ENCODE data around the gene IL17A.

DNA sequence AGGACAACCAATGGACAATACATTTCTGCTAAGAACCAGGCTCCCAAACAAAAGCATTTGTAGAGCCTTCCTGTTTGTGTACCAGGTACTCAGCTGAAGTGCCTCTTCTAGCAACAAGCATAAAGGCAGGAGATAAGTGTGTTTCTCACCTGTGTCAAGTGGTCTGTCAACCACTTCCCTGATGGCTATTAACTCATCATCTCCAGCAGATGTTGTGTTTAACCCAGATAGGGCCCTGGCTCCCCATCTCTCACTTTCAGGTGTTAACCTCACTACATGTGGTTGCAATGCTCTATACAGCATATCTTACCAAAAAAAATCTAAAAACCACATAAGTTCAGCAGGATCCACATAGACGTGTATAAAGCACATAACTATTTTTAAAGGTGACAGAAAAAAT is 9.6 kb upstream of the IL17A start:
- TF ChIP-seq, protein P1, sequence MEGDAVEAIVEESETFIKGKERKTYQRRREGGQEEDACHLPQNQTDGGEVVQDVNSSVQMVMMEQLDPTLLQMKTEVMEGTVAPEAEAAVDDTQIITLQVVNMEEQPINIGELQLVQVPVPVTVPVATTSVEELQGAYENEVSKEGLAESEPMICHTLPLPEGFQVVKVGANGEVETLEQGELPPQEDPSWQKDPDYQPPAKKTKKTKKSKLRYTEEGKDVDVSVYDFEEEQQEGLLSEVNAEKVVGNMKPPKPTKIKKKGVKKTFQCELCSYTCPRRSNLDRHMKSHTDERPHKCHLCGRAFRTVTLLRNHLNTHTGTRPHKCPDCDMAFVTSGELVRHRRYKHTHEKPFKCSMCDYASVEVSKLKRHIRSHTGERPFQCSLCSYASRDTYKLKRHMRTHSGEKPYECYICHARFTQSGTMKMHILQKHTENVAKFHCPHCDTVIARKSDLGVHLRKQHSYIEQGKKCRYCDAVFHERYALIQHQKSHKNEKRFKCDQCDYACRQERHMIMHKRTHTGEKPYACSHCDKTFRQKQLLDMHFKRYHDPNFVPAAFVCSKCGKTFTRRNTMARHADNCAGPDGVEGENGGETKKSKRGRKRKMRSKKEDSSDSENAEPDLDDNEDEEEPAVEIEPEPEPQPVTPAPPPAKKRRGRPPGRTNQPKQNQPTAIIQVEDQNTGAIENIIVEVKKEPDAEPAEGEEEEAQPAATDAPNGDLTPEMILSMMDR (IDR thresholded peaks at IDR 0.05) = no peak
- TF ChIP-seq POLR2A (IDR thresholded peaks at IDR 0.05) = no peak

Data from breast epithelium (tissue), 3 donors.